ENCODE data around the gene CAMTA1. TPM values are rescaled to one million over a fixed set of nuclear protein-coding genes. Genes with fewer than 3 reads are reported as not detected.

CAMTA1 gene
- total RNA-seq, 1 experiment from 2014 or later = 69.5 TPM

GRCh38 chr1:7373876-7374562 is 588.8 kb downstream of the CAMTA1 start:
- intact Hi-C loops (cut with micrococcal nuclease) = no loop called here
- TF ChIP-seq FOSL1 (IDR thresholded peaks at IDR 0.05; ENCODE audit: low read depth) = no peak
- H3K9ac ChIP-seq (ENCODE audit: low read length) = no peak overlapping the region
- no peaks in the 10 kb centered on the region for H3K36me3 ChIP-seq (ENCODE audit: control insufficient read depth in 1 of 2, insufficient read depth in 2 of 2, low read length in 2 of 2)
- H2AFZ ChIP-seq (ENCODE audit: low read depth, low read length, poor library complexity, severe bottlenecking) = no peak overlapping the region
- POLR2A ChIA-PET = no interaction called here
- H3K4me2 ChIP-seq (ENCODE audit: low read length) = no peak overlapping the region
- no peaks in the 10 kb centered on the region for H4K20me1 ChIP-seq (ENCODE audit: insufficient read depth)
- CTCF ChIA-PET = no interaction called here
- no peaks in the 10 kb centered on the region for H3K9me2 ChIP-seq (ENCODE audit: insufficient read depth)
- DNase-seq (ENCODE audit: low read depth, low spot score) = no peak
- H3K79me2 ChIP-seq (ENCODE audit: insufficient read depth, low read length) = no peaks in the 10 kb centered on the region
- no peak overlapping the region for H3K4me3 ChIP-seq (replicated peaks in 1 of 2; ENCODE audit: low read depth in 1 of 2, low read length in 2 of 2)
- no peak for ATAC-seq
- RAD21 ChIA-PET (ENCODE audit: low non-redundant PET in 1 of 2, low total read pairs in 2 of 2, uncharacterized antibody in 2 of 2, unreplicated experiment in 2 of 2) = no interaction called here
- BruUV-seq (replicated peaks) = no TSS peak
- H3K27me3 ChIP-seq (ENCODE audit: insufficient read depth, low read length) = no peaks in the 10 kb centered on the region
- H3K27ac ChIP-seq (ENCODE audit: low read depth, low read length) = no peak overlapping the region
- no peaks in the 10 kb centered on the region for H3K9me3 ChIP-seq (ENCODE audit: control insufficient read depth in 1 of 2, insufficient read depth in 1 of 2, low read depth in 1 of 2, low read length in 2 of 2)
- H3K4me1 ChIP-seq (ENCODE audit: control insufficient read depth in 1 of 2, insufficient read depth in 2 of 2, low read length in 2 of 2) = no peaks in the 10 kb centered on the region; a peak in 1 of 4 replicates

GRCh38 chr1:7374563-7375160 is 589.4 kb downstream of the CAMTA1 start:
- H3K4me3 ChIP-seq (replicated peaks in 1 of 2; ENCODE audit: low read depth in 1 of 2, low read length in 2 of 2) = no peak overlapping the region
- no peak overlapping the region for H3K4me2 ChIP-seq (ENCODE audit: low read length)
- no peaks in the 10 kb centered on the region for H3K79me2 ChIP-seq (ENCODE audit: insufficient read depth, low read length)
- H3K27me3 ChIP-seq (ENCODE audit: insufficient read depth, low read length) = no peaks in the 10 kb centered on the region
- CTCF ChIA-PET = no interaction called here
- H4K20me1 ChIP-seq (ENCODE audit: insufficient read depth) = no peaks in the 10 kb centered on the region
- intact Hi-C loops (cut with micrococcal nuclease) = no loop called here
- BruUV-seq (replicated peaks) = no TSS peak
- H3K9me3 ChIP-seq (ENCODE audit: control insufficient read depth in 1 of 2, insufficient read depth in 1 of 2, low read depth in 1 of 2, low read length in 2 of 2) = no peaks in the 10 kb centered on the region
- no peak overlapping the region for H3K27ac ChIP-seq (ENCODE audit: low read depth, low read length)
- RAD21 ChIA-PET (ENCODE audit: low non-redundant PET in 1 of 2, low total read pairs in 2 of 2, uncharacterized antibody in 2 of 2, unreplicated experiment in 2 of 2) = no interaction called here
- TF ChIP-seq EGR1 (IDR thresholded peaks at IDR 0.05; ENCODE audit: low read depth) = no peak
- no peak for TF ChIP-seq SIN3A (IDR thresholded peaks at IDR 0.05; ENCODE audit: low read depth)
- no peak for TF ChIP-seq EZH2 (IDR thresholded peaks at IDR 0.05)
- TF ChIP-seq CTCF (IDR thresholded peaks at IDR 0.05 in 2 of 3, conservative IDR thresholded peaks at IDR 0.05 in 1 of 3; ENCODE audit: borderline replicate concordance in 1 of 3, insufficient read depth in 1 of 3, low read depth in 2 of 3, low read length in 2 of 3) = no peak
- no peak for TF ChIP-seq EZH2phosphoT487 (IDR thresholded peaks at IDR 0.05; ENCODE audit: borderline replicate concordance)
- TF ChIP-seq CBX3 (IDR thresholded peaks at IDR 0.05; ENCODE audit: low read depth) = no peak
- TF ChIP-seq, protein P1, sequence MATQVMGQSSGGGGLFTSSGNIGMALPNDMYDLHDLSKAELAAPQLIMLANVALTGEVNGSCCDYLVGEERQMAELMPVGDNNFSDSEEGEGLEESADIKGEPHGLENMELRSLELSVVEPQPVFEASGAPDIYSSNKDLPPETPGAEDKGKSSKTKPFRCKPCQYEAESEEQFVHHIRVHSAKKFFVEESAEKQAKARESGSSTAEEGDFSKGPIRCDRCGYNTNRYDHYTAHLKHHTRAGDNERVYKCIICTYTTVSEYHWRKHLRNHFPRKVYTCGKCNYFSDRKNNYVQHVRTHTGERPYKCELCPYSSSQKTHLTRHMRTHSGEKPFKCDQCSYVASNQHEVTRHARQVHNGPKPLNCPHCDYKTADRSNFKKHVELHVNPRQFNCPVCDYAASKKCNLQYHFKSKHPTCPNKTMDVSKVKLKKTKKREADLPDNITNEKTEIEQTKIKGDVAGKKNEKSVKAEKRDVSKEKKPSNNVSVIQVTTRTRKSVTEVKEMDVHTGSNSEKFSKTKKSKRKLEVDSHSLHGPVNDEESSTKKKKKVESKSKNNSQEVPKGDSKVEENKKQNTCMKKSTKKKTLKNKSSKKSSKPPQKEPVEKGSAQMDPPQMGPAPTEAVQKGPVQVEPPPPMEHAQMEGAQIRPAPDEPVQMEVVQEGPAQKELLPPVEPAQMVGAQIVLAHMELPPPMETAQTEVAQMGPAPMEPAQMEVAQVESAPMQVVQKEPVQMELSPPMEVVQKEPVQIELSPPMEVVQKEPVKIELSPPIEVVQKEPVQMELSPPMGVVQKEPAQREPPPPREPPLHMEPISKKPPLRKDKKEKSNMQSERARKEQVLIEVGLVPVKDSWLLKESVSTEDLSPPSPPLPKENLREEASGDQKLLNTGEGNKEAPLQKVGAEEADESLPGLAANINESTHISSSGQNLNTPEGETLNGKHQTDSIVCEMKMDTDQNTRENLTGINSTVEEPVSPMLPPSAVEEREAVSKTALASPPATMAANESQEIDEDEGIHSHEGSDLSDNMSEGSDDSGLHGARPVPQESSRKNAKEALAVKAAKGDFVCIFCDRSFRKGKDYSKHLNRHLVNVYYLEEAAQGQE (IDR thresholded peaks at IDR 0.05; ENCODE audit: low read depth) = no peak
- TF ChIP-seq MAX (IDR thresholded peaks at IDR 0.05) = no peak
- TF ChIP-seq ZFX (IDR thresholded peaks at IDR 0.05) = no peak
- no peak overlapping the region for H2AFZ ChIP-seq (ENCODE audit: low read depth, low read length, poor library complexity, severe bottlenecking)
- DNase-seq (ENCODE audit: low read depth, low spot score) = no peak
- no peaks in the 10 kb centered on the region for H3K36me3 ChIP-seq (ENCODE audit: control insufficient read depth in 1 of 2, insufficient read depth in 2 of 2, low read length in 2 of 2)
- no peak overlapping the region for H3K9ac ChIP-seq (ENCODE audit: low read length)
- H3K9me2 ChIP-seq (ENCODE audit: insufficient read depth) = no peaks in the 10 kb centered on the region
- H3K4me1 ChIP-seq (ENCODE audit: control insufficient read depth in 1 of 2, insufficient read depth in 2 of 2, low read length in 2 of 2) = peaks cover 0 to 2% of the 10 kb centered on the region in 2 experiments; a peak in 2 of 4 replicates
- ATAC-seq = no peak
- POLR2A ChIA-PET = no interaction called here

All from HCT116 (cell line).